Measurements from ENCODE around the gene TSEN54. TPM values are rescaled to one million over a fixed set of nuclear protein-coding genes. Genes with fewer than 3 reads are reported as not detected.
A peak's percentile ranks its signal among the peaks of the same experiment; 100 is the strongest.

The TSEN54 gene
- total and polyA plus RNA-seq, 2 donors from 2014 or later = 25.8 to 33.8 TPM

- DNase-seq (peak in 3 of 5 donors; percentile 46 to 93 (median 82)), FAIRE-seq (no peak)
- H3K36me3 ChIP-seq (ENCODE audit: control insufficient read depth in 2 of 3, insufficient read depth in 3 of 3, low read length in 3 of 3) = peaks cover 0 to 21% (median 2%) of the 10 kb centered on the region in 3 donors
- intact Hi-C loops (cut with DNase I) = no loop called here
- peak overlapping the region; percentile 89 for H3K27ac ChIP-seq (ENCODE audit: low read depth in 2 of 2, low read length in 2 of 2)
- peaks cover 0 to 33% (median 31%) of the 10 kb centered on the region in 3 donors for H3K4me1 ChIP-seq (ENCODE audit: control insufficient read depth in 2 of 3, insufficient read depth in 2 of 3, low read depth in 1 of 3, low read length in 3 of 3)
- H3K9me3 ChIP-seq (ENCODE audit: control insufficient read depth in 2 of 3, insufficient read depth in 1 of 3, low read length in 3 of 3) = no peaks in the 10 kb centered on the region
- peak overlapping the region in 2 of 3 donors; percentile 90 to 95 for H3K9ac ChIP-seq (ENCODE audit: low read length in 3 of 3)
- H3K4me3 ChIP-seq (ENCODE audit: low read length in 3 of 3) = peak overlapping the region; percentile 62 to 86 (median 81)
- no peaks in the 10 kb centered on the region for H3K27me3 ChIP-seq (ENCODE audit: control insufficient read depth, insufficient read depth, low read length)
- TF ChIP-seq CTCF (IDR thresholded peaks at IDR 0.05; ENCODE audit: borderline replicate concordance, extremely low read depth, insufficient read depth) = no peak
Observed at GRCh38 chr17:75514299-75514918, 1.9 kb upstream of the TSEN54 start.

DNA sequence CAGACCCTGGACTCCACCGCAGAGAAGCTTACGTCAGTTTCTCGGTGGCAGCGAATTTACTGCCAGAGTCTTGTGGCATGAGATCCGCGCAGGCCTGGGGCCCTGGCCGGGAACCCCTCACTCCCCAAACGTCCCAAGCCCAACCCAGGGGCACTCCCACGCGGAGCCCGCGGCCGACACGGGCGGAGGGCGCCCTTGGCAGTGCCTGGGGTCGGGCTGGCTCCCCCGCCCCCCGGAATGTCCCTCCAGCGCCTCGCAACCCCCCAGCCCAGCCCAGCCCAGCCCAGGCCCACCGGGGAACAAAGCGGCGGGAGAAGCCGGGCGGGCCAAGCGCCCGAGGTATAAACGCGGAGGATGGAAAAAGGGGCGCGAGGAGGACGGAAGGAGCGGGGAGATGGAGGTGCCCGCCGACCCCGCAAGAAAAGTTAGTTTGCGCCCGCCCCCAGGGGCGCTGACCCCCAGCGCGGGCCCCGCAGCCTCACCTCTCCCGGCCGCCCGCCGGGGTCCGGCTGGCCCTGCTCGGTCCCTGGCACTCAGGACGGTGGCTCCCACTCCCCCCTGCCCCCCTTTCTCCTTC lies 1.3 kb upstream of the TSEN54 start:
- TF ChIP-seq CTCF (IDR thresholded peaks at IDR 0.05; ENCODE audit: borderline replicate concordance, extremely low read depth, insufficient read depth) = no peak
- Histone ChIP-seq H3K4me1 (ENCODE audit: control insufficient read depth in 2 of 3, insufficient read depth in 2 of 3, low read depth in 1 of 3, low read length in 3 of 3) (peaks cover 0 to 28% (median 28%) of the 10 kb centered on the region in 3 donors), H3K4me3 (ENCODE audit: low read length in 3 of 3) (peak overlapping the region; percentile 62 to 86 (median 81)), H3K9me3 (ENCODE audit: control insufficient read depth in 2 of 3, insufficient read depth in 1 of 3, low read length in 3 of 3) (no peaks in the 10 kb centered on the region), H3K36me3 (ENCODE audit: control insufficient read depth in 2 of 3, insufficient read depth in 3 of 3, low read length in 3 of 3) (peaks cover 2 to 21% (median 2%) of the 10 kb centered on the region in 3 donors), H3K9ac (ENCODE audit: low read length in 3 of 3) (peak overlapping the region in 2 of 3 donors; percentile 90 to 95), H3K27me3 (ENCODE audit: control insufficient read depth, insufficient read depth, low read length) (no peaks in the 10 kb centered on the region), H3K27ac (ENCODE audit: low read depth in 2 of 2, low read length in 2 of 2) (peak overlapping the region; percentile 89)
- DNase-seq = peak in 3 of 5 donors; percentile 56 to 78 (median 61)
- no peak for FAIRE-seq
- intact Hi-C loops (cut with DNase I) = no loop called here

DNA sequence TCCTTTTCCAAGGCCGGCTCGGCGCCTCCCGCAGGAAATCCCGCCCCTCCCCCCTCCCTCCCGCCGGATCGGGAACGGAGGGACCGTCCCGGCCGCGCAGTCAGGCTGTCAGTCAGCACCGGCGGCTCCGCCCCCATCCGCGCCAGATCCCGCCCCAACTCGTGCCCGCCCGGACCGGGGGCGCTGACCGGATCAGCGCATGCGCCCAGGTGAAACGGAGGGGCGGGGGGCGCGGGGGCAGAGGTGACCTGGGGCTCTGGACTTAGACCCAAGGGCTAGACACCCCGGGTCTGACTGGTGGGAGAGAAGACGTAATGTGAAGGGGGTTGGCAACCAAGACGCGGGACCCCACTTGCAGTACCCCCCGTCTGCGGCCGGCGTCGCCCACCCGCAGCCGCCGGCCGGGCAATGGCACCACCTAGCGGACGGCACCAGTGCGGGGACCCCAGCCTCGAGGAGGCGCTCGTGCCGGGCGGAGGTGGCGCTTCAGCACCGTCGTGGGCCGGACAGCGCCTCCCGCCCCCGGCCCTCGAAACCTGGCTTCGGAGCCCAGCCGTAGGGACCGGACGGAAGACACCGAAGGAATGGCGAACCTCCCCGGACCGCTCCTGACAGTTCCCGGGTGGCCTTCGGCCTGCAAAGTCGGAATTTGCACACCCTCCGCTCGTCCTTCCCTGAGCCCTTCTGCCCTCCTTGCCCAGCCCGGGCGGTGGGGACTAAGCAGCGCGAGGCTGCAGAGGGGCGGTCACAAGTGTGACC lies 653 bp upstream of the TSEN54 start, which contains the start of gene CASKIN2:
Gene CASKIN2, minus strand, starts transcription at position 42 of the 759 bp plus-strand sequence. CDS start 1,733 bp downstream, outside the sequence.
- TF ChIP-seq CTCF (IDR thresholded peaks at IDR 0.05; ENCODE audit: borderline replicate concordance, extremely low read depth, insufficient read depth) = peak; percentile 93
- intact Hi-C loops (cut with DNase I) = no loop called here
- H3K9me3 ChIP-seq (ENCODE audit: control insufficient read depth in 2 of 3, insufficient read depth in 1 of 3, low read length in 3 of 3) = no peaks in the 10 kb centered on the region
- H3K36me3 ChIP-seq (ENCODE audit: control insufficient read depth in 2 of 3, insufficient read depth in 3 of 3, low read length in 3 of 3) = peaks cover 2 to 21% (median 2%) of the 10 kb centered on the region in 3 donors
- peaks cover 0 to 28% (median 28%) of the 10 kb centered on the region in 3 donors for H3K4me1 ChIP-seq (ENCODE audit: control insufficient read depth in 2 of 3, insufficient read depth in 2 of 3, low read depth in 1 of 3, low read length in 3 of 3)
- peak within 1 kb of the TSS; percentile 36 to 95 (median 90) for H3K9ac ChIP-seq (ENCODE audit: low read length in 3 of 3)
- peak; percentile 97 to 99 (median 98) for DNase-seq
- H3K27ac ChIP-seq (ENCODE audit: low read depth in 2 of 2, low read length in 2 of 2) = peak within 1 kb of the TSS; percentile 89 to 92
- H3K4me3 ChIP-seq (ENCODE audit: low read length in 3 of 3) = peak within 1 kb of the TSS; percentile 62 to 86 (median 81)
- no peaks in the 10 kb centered on the region for H3K27me3 ChIP-seq (ENCODE audit: control insufficient read depth, insufficient read depth, low read length)
- FAIRE-seq = no peak
